GM10248 (cell line): ENCODE measurements around the gene ECE2.

ENCODE experiments used
- CTCF ChIA-PET: fragments of 300-600 bp; sonication (Branson Sonifier 250); formaldehyde crosslinking; extraction: SDS; loops from one replicate; lab custom pipeline; 2021; ENCODE audit warnings: antibody characterized with exemption; lab: Yijun Ruan, JAX
- POLR2A ChIA-PET: fragments of 350-650 bp; sonication (Branson Sonifier 250); formaldehyde crosslinking; extraction: SDS; loops from one replicate; lab custom pipeline; 2020; ENCODE audit warnings: antibody characterized with exemption; lab: Yijun Ruan, JAX
- DNase-seq: peaks from one replicate; pipeline ENCODE4 v3.0.0; 2012; ENCODE audit errors: extremely low spot score
- CTCF ChIP-seq: IDR thresholded peaks from 2 replicates; pipeline ENCODE4 v1.5.1; 2012; ENCODE audit warnings: mild to moderate bottlenecking, low read depth; ENCODE audit errors: extremely low read depth, missing control alignments, control extremely low read depth

The ECE2 gene

GRCh38 chr3:184295771-184296170 is 19.9 kb downstream of the ECE2 start:
- DNase-seq = no peak
- ChIA-PET CTCF (interaction anchor here (1.0 to 3.3 kb wide), 4 partner anchors 9 to 400 kb away, joined by 3 to 11 read pairs (median 4); no protein-coding TSS in a partner anchor), POLR2A (no interaction called here)
- TF ChIP-seq CTCF = no peak

DNA sequence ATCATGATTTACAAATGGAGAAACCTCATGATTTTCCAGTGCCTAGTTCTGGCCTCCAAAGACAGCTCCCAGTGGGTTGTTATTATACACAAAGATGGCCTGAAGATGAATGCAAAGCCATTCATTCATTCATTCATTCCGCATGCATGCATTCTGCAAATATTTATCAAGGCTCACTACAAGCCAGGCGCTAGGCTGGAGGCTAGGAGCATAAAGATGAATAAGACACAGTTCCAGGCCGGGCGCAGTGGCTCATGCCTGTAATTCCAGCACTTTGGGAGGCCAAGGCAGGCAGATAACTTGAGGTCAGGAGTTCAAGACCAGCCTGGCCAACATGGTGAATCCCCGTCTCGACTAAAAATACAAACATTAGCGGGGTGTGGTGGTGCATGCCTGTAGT is 20.8 kb downstream of the ECE2 start:
- TF ChIP-seq CTCF = no peak
- ChIA-PET POLR2A (no interaction called here), CTCF (interaction anchor here (0.6 to 1.7 kb wide), 3 partner anchors 10 to 411 kb away, joined by 3 to 6 read pairs (median 4); no protein-coding TSS in a partner anchor)
- DNase-seq = no peak

GRCh38 chr3:184298759-184299487 is 23.1 kb downstream of the ECE2 start, which contains the start of gene PSMD2:
Gene PSMD2, plus strand, starts transcription at chr3:184299241. Its CDS starts 26 bp downstream, at chr3:184299267.
- POLR2A ChIA-PET = no interaction called here
- CTCF ChIA-PET = interaction anchor here (0.8 to 1.3 kb wide), 3 partner anchors 9 to 215 kb away, joined by 3 read pairs; no protein-coding TSS in a partner anchor
- DNase-seq = peak; percentile 99
- no peak for TF ChIP-seq CTCF

- ChIA-PET CTCF (no interaction called here), POLR2A (no interaction called here)
- no peak for TF ChIP-seq CTCF
- DNase-seq = peak; percentile 8
Observed at GRCh38 chr3:184299488-184300377, 23.9 kb downstream of the ECE2 start.

GRCh38 chr3:184300378-184300720 is 24.5 kb downstream of the ECE2 start:
- POLR2A ChIA-PET = no interaction called here
- CTCF ChIA-PET = interaction anchor here (1.2 kb wide), 1 partner anchor 128 kb away, joined by 3 read pairs; no protein-coding TSS in a partner anchor
- no peak for TF ChIP-seq CTCF
- no peak for DNase-seq

GRCh38 chr3:184305577-184305976 is 29.8 kb downstream of the ECE2 start:
- ChIA-PET CTCF (interaction anchor here (1.0 to 1.7 kb wide), 4 partner anchors 15 to 509 kb away, joined by 3 to 7 read pairs (median 4); no protein-coding TSS in a partner anchor), POLR2A (no interaction called here)
- no peak for DNase-seq
- TF ChIP-seq CTCF = peak; percentile 40
